HUES6 (cell line): ENCODE measurements around the gene ZNF805.
"Not testable (repeated sequence)": the region's sequence is repeated elsewhere in the genome, so short reads cannot be mapped to it uniquely, and the experiment has no call there.

Source experiments
- H3K27ac ChIP-seq: 2 replicates; pipeline ENCODE4 v1.7.0; 2013; ENCODE audit warnings: low read depth, mild to moderate bottlenecking, low read length, inconsistent platforms
- H3K27me3 ChIP-seq: 2 replicates; pipeline ENCODE4 v1.6.1; 2013; ENCODE audit warnings: low read length; ENCODE audit not compliant: control insufficient read depth, insufficient read depth
- H3K36me3 ChIP-seq: 2 replicates; pipeline ENCODE4 v1.6.1; 2013; ENCODE audit warnings: low read length; ENCODE audit not compliant: control insufficient read depth, insufficient read depth
- H3K4me1 ChIP-seq: 2 replicates; pipeline ENCODE4 v1.6.1; 2013; ENCODE audit warnings: low read length; ENCODE audit not compliant: control insufficient read depth, insufficient read depth
- H3K4me3 ChIP-seq: 2 replicates; pipeline ENCODE4 v1.5.1; 2013; ENCODE audit warnings: low read depth, low read length
- H3K9ac ChIP-seq: one replicate; pipeline ENCODE4 v1.6.1; 2013; ENCODE audit warnings: mild to moderate bottlenecking, low read length
- H3K9me3 ChIP-seq: 2 replicates; pipeline ENCODE4 v1.6.1; 2013; ENCODE audit warnings: low read depth, low read length; ENCODE audit not compliant: control insufficient read depth, insufficient read depth

ZNF805 gene

GRCh38 chr19:57239982-57240310 is 486 bp upstream of the ZNF805 start:
- peaks cover 15% of the 10 kb centered on the region for H3K36me3 ChIP-seq
- no peaks in the 10 kb centered on the region for H3K9me3 ChIP-seq
- H3K4me3 ChIP-seq: peak overlapping the region; percentile 98
- peaks cover 7% of the 10 kb centered on the region for H3K4me1 ChIP-seq
- H3K9ac ChIP-seq: peak overlapping the region; percentile 73
- H3K27me3 ChIP-seq: no peaks in the 10 kb centered on the region
- H3K27ac ChIP-seq: peak overlapping the region; percentile 48

GRCh38 chr19:57241176-57241575 is 744 bp downstream of the ZNF805 start:
- peaks cover 7% of the 10 kb centered on the region for H3K4me1 ChIP-seq
- H3K9me3 ChIP-seq: no peaks in the 10 kb centered on the region
- peak overlapping the region; percentile 90 for H3K9ac ChIP-seq
- H3K4me3 ChIP-seq: peak overlapping the region; percentile 98
- H3K27me3 ChIP-seq: no peaks in the 10 kb centered on the region
- peak overlapping the region; percentile 64; the same call in 1 of the 2 replicates for H3K27ac ChIP-seq
- H3K36me3 ChIP-seq: peaks cover 25% of the 10 kb centered on the region

DNA sequence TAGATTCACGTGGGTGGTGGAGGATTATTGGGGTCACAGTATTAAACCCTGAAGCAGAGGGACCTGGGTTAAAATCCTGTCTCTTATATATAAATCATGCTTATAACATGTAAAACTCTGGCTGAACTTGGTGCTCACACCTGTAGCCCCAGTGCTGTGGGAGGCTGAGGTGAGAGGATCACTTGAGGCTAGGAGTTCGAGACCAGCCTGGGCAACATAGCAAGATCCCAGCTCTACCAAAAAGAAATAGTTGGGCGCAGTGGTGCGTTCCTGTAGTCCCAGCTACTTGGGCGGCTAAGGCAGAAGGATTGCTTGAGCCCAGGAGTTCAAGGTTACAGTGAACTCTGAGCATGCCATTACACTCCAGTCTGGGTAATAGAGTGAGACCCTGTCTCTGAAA is 2.4 kb downstream of the ZNF805 start:
- H3K27me3 ChIP-seq: no peaks in the 10 kb centered on the region
- H3K9me3 ChIP-seq: no peaks in the 10 kb centered on the region
- H3K9ac ChIP-seq: no peak overlapping the region
- H3K4me1 ChIP-seq: peaks cover 7% of the 10 kb centered on the region
- no peak overlapping the region for H3K4me3 ChIP-seq
- no peak overlapping the region for H3K27ac ChIP-seq
- peaks cover 37% of the 10 kb centered on the region for H3K36me3 ChIP-seq

- H3K9ac ChIP-seq: no peak overlapping the region
- no peak overlapping the region for H3K4me3 ChIP-seq
- H3K27ac ChIP-seq: no peak overlapping the region
- no peaks in the 10 kb centered on the region for H3K27me3 ChIP-seq
- H3K36me3 ChIP-seq: peaks cover 53% of the 10 kb centered on the region
- no peaks in the 10 kb centered on the region for H3K9me3 ChIP-seq
- H3K4me1 ChIP-seq: peaks cover 7% of the 10 kb centered on the region
Measured at GRCh38 chr19:57244513-57244912, 4.1 kb downstream of the ZNF805 start.

- Histone ChIP-seq H3K9me3 (no peaks in the 10 kb centered on the region), H3K27ac (no peak overlapping the region), H3K9ac (no peak overlapping the region), H3K4me3 (no peak overlapping the region), H3K36me3 (peaks cover 56% of the 10 kb centered on the region), H3K4me1 (peaks cover 7% of the 10 kb centered on the region), H3K27me3 (no peaks in the 10 kb centered on the region)
Measured at GRCh38 chr19:57245066-57245465, 4.6 kb downstream of the ZNF805 start.

DNA sequence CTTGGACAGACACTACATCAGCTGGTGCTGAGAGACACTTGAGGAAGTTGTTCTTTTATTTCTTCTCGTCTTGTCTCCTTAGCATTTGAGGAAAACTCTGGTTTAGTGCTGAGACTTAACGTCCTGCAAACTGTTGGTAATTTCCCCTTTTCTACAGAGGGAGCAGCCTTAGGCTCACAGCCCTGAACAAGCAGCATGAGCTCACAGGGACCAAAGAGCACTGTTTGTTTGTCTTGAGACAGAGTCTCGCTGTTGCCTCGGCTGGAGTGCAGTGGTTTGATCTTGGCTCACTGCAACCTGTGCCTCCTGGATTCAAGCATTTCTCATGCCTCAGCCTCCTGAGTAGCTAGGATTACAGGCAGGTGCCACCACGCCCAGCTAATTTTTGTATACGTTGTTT is 5.5 kb downstream of the ZNF805 start:
- no peaks in the 10 kb centered on the region for H3K27me3 ChIP-seq
- H3K4me3 ChIP-seq: no peak overlapping the region
- no peaks in the 10 kb centered on the region for H3K9me3 ChIP-seq
- no peak overlapping the region for H3K27ac ChIP-seq
- no peak overlapping the region for H3K9ac ChIP-seq
- peaks cover 7% of the 10 kb centered on the region for H3K4me1 ChIP-seq
- H3K36me3 ChIP-seq: peaks cover 62% of the 10 kb centered on the region

GRCh38 chr19:57248646-57249045 is 8.2 kb downstream of the ZNF805 start:
- no peaks in the 10 kb centered on the region for H3K9me3 ChIP-seq
- no peak overlapping the region for H3K4me3 ChIP-seq
- H3K27ac ChIP-seq: no peak overlapping the region
- no peaks in the 10 kb centered on the region for H3K4me1 ChIP-seq
- H3K36me3 ChIP-seq: peaks cover 79% of the 10 kb centered on the region
- no peak overlapping the region for H3K9ac ChIP-seq
- H3K27me3 ChIP-seq: no peaks in the 10 kb centered on the region

DNA sequence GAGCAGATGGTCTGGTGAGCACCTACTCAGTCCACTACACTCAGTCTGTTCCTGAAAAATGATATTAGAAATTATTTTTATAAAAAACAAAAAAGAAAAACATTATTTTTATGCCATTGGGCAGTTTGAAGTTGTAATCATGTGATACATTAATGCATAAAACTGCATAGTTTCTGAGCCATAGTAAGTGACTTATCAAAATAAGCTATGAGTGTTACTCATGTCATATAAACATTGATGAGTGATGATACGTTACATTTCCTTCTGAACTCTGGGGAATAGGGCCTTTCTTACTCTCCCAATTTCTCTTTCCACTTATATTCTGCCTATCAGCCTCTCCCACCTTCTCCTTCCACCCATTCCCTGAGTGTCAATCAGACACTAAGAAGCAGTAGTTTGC is 8.9 kb downstream of the ZNF805 start:
- Histone ChIP-seq H3K4me1 (no peaks in the 10 kb centered on the region), H3K36me3 (peaks cover 83% of the 10 kb centered on the region), H3K9me3 (no peaks in the 10 kb centered on the region), H3K27me3 (no peaks in the 10 kb centered on the region), H3K9ac (no peak overlapping the region), H3K4me3 (no peak overlapping the region), H3K27ac (no peak overlapping the region)

GRCh38 chr19:57253767-57254166 is 13.3 kb downstream of the ZNF805 start:
- H3K36me3 ChIP-seq: peaks cover 55% of the 10 kb centered on the region
- not testable (repeated sequence) for H3K9ac ChIP-seq, H3K4me1 ChIP-seq, H3K27me3 ChIP-seq, H3K27ac ChIP-seq, H3K9me3 ChIP-seq, H3K4me3 ChIP-seq

GRCh38 chr19:57262044-57262443 is 21.6 kb downstream of the ZNF805 start:
- no peaks in the 10 kb centered on the region for H3K9me3 ChIP-seq
- peaks cover 5% of the 10 kb centered on the region; the same call in 1 of the 2 replicates for H3K36me3 ChIP-seq
- no peak overlapping the region for H3K9ac ChIP-seq
- no peaks in the 10 kb centered on the region for H3K27me3 ChIP-seq
- H3K4me3 ChIP-seq: no peak overlapping the region
- H3K4me1 ChIP-seq: peaks cover 12% of the 10 kb centered on the region
- H3K27ac ChIP-seq: no peak overlapping the region

DNA sequence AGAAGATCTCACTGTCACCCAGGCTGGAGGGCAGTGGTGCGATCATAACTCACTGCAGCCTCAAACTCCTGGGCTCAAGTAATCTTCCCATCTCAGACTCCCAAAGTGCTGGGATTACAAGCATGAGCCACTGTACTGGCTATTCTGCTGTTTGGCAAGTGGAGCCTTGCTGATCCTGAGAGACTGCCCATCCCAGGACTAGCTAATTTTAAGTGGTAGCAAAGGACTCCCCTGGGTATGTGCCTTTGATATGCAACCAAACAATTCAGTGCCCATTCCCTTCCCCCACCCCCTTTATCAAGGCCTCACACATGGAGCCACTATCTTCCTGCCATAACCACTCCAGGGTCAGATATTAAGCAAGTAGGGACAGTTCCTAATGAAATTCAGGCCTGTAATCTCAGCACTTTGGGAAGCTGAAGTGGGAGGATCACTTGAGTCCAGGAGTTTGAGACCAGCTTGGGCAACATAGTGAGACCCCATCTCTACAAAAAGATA is 22.9 kb downstream of the ZNF805 start:
- no peak overlapping the region for H3K27ac ChIP-seq
- H3K9ac ChIP-seq: no peak overlapping the region
- H3K4me1 ChIP-seq: peaks cover 17% of the 10 kb centered on the region
- H3K36me3 ChIP-seq: peaks cover 5% of the 10 kb centered on the region; the same call in 1 of the 2 replicates
- H3K4me3 ChIP-seq: peak overlapping the region; percentile 9; the same call in 1 of the 2 replicates
- H3K27me3 ChIP-seq: no peaks in the 10 kb centered on the region
- no peaks in the 10 kb centered on the region for H3K9me3 ChIP-seq

DNA sequence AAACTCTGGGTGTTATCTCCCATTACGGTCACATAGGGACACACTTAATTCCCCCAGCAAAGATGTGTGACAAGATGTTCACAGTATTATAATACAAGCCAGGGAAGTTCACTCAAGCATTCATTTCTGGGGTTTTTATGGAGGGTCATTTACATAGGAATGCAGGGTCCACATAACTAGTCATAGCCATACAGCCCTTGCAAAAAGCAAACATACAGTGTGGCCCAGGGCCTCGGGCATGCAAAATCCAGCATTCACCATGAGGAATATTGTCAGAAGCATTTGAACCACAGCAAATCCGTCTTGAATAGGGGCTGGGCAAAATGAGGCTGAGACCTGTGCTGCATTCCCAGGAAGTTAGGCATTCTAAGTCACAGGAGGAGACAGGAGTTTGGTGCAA is 26.9 kb downstream of the ZNF805 start:
- H3K4me3 ChIP-seq: no peak overlapping the region
- H3K9ac ChIP-seq: no peak overlapping the region
- peaks cover 20% of the 10 kb centered on the region for H3K4me1 ChIP-seq
- H3K27ac ChIP-seq: no peak overlapping the region
- H3K9me3 ChIP-seq: no peaks in the 10 kb centered on the region
- no peaks in the 10 kb centered on the region for H3K36me3 ChIP-seq
- H3K27me3 ChIP-seq: no peaks in the 10 kb centered on the region
